GM13976 (cell line): ENCODE data around the gene RSPH10B2.
"Not testable (repeated sequence)": the region's sequence is repeated elsewhere in the genome, so short reads cannot be mapped to it uniquely, and the experiment has no call there.

ENCODE experiments used
- DNase-seq: peaks from one replicate; pipeline ENCODE4 v3.0.0; 2012; ENCODE audit warnings: low spot score
- in situ Hi-C: fragments of 300-500 bp; cut with MboI; formaldehyde crosslinking; loops from one replicate; pipeline ENCODE4 v1.12.0; 2022; ENCODE audit warnings: low sequenced_read_pairs, mixed read lengths, inconsistent platforms; ENCODE audit not compliant: unreplicated experiment
- TF ChIP-seq, protein P1 (sequence below): IDR thresholded peaks from 2 replicates; pipeline ENCODE4 v1.5.1; 2012; ENCODE audit warnings: borderline replicate concordance, mild to moderate bottlenecking; ENCODE audit not compliant: insufficient read depth; ENCODE audit errors: extremely low read depth, missing control alignments, control extremely low read depth

The RSPH10B2 gene

DNA sequence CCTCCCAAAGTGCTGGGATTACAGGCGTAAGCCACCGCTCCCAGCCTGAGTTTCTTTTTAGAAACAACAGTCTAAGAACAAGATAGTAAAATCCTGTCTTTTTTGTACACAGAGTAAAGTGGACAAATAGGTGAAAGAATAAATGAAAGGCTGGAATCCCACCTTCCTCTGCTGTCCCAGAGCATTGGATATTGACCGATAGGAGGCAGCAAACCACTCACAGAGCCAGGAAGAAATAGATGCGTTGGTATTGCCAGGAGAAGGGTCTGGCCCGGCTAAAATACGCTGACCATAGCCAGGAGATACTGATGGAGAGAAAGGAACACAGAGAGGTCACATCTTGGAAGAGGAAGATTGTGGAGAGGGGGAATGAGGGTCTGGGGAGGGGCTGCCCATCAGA, 35.8 kb upstream of the RSPH10B2 start:
- DNase-seq = no peak
- in situ Hi-C loops = no loop called here
- TF ChIP-seq, protein P1, sequence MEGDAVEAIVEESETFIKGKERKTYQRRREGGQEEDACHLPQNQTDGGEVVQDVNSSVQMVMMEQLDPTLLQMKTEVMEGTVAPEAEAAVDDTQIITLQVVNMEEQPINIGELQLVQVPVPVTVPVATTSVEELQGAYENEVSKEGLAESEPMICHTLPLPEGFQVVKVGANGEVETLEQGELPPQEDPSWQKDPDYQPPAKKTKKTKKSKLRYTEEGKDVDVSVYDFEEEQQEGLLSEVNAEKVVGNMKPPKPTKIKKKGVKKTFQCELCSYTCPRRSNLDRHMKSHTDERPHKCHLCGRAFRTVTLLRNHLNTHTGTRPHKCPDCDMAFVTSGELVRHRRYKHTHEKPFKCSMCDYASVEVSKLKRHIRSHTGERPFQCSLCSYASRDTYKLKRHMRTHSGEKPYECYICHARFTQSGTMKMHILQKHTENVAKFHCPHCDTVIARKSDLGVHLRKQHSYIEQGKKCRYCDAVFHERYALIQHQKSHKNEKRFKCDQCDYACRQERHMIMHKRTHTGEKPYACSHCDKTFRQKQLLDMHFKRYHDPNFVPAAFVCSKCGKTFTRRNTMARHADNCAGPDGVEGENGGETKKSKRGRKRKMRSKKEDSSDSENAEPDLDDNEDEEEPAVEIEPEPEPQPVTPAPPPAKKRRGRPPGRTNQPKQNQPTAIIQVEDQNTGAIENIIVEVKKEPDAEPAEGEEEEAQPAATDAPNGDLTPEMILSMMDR = peak; percentile 17

- in situ Hi-C loops = not testable (repeated sequence)
These were observed 29.6 kb upstream of the RSPH10B2 start for GRCh38 chr7:6724351-6724750.

GRCh38 chr7:6725003-6725402, 28.9 kb upstream of the RSPH10B2 start:
- DNase-seq = peak; percentile 80
- in situ Hi-C loops = no loop called here
- TF ChIP-seq, protein P1 = no peak

More at GRCh38 chr7:6724351-6724750, 29.6 kb upstream of the RSPH10B2 start:
- DNase-seq = not testable (repeated sequence)

DNA sequence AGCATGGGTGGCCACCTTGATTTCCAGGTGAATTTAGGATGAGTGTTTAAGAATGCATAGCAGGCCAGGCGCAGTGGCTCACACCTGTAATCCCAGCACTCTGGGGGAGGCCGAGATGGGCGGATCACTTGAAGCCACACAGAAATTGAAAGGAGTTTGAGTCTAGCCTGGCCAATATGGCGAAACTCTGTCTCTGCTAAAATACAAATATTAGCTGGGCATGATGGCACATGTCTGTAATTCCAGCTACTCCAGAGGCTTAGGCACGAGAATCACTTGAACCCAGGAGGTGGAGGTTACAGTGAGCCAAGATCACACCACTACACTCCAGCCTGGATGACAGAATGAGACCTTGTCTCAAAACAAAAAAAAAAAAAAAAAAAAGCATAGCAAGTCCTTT, 27.6 kb upstream of the RSPH10B2 start:
- in situ Hi-C loops = not testable (repeated sequence)

GRCh38 chr7:6727663-6728062, 26.2 kb upstream of the RSPH10B2 start:
- in situ Hi-C loops = no loop called here
- no peak for DNase-seq
- TF ChIP-seq, protein P1 = no peak

More for the DNA sequence above, 27.6 kb upstream of the RSPH10B2 start:
- DNase-seq = not testable (repeated sequence)

GRCh38 chr7:6728893-6729491, 24.9 kb upstream of the RSPH10B2 start:
- DNase-seq, in situ Hi-C loops: not testable (repeated sequence)

DNA sequence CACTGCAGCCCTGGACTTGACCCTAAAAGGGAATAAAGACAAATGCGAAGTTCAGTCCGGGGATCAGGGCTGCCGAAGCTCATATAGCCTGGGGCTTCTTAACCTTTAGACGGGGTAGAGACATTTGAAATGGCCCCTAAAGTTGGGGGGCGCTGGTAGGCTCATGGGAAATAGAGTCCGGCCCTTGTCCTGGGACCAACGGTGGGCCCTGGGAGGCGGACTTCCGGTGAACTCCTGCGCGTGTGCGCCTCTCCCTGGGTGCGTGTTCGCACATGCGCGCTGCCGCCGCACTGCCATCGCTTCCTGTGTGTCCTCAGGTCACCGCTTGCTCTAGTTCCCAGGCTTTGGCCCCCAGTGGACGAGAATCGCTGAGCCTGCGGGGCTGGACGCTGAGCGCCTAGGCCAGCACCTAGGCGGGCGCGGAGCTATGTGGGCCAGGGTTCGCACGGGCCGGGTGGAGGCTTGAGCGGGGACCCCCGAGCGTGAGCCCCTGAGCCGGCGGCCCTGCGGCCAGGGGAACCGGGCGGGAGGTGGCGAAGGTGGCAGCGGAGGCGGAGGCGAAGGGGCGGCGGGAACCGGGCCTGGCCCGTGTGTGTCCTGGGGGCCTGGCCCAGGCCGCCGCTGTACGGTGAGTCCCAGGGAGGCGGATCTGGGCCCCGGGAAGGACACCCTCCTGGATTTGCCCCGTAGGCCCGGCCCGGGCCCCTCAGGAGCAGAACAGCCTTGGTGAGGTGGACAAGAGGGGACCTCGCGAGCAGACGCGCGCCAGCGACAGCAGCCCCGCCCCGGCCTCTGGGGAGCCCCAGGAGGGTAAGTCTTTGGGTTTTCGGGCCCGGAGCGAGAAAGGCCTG, 24.2 kb upstream of the RSPH10B2 start:
- in situ Hi-C loops = no loop called here

DNA sequence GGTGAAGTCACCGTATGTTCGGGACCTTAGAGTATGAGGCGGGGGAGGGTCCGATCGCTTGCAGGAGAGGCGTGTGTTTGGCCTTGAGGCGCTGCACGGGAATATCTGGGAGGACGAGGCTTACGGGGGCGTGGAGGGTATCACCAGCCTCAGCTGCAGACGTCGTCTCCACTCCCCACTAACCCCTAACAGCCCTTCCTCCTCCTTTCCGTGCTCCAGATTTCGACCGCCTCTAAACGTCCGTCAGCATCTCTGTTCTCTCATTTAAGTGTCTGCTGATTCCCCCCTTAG, 23.6 kb upstream of the RSPH10B2 start:
- in situ Hi-C loops = no loop called here
- peak; percentile 38 for DNase-seq
- TF ChIP-seq, protein P1 = no peak

More for the DNA sequence above, 24.2 kb upstream of the RSPH10B2 start:
- peak; percentile 93 for DNase-seq
- TF ChIP-seq, protein P1 = no peak

DNA sequence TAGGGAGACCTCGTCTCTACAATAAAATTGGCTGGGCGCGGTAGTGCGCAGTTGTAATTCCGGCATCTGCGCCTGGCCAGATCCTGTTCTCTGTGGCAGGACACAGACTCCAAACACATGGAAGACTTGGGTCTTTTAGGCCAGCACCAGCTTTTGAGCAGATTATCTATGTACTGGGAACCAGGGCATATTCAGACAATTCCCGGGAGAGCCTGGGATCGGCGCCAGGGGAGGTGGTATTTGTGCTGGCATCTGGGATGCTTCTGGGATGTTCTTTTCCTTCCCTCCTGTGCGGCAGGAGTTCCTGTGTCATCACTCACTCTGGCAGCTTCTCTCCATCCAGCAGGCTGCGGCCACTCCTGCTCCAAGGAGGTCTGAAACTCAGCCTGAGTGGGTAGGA, 15.5 kb upstream of the RSPH10B2 start:
- in situ Hi-C loops, DNase-seq: not testable (repeated sequence)

GRCh38 chr7:6744410-6745100, 9.3 kb upstream of the RSPH10B2 start:
- in situ Hi-C loops, DNase-seq: not testable (repeated sequence)

DNA sequence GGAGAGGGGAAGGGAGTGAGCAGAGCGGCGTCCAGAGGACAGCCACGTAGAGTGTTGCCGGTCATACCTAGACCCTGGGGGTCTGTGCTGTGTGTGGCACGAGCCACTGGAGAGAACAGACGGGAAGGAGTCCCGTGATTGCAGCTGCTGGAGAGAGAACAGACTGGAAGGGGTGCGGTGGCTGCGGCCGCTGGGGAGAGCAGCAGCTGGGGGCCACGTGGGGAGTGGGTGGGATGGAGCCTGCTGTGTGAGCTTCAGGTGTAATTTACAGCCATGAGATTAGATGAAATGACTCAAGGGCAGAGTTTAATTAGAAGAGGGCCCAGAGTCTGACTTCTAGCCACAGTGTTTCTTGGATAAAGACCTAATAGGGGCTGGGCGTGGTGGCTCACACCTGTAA, 4.6 kb upstream of the RSPH10B2 start:
- in situ Hi-C loops, DNase-seq: not testable (repeated sequence)

GRCh38 chr7:6750173-6750572, 3.7 kb upstream of the RSPH10B2 start:
- not testable (repeated sequence) for DNase-seq

More at GRCh38 chr7:6750173-6750572, 3.7 kb upstream of the RSPH10B2 start:
- in situ Hi-C loops = not testable (repeated sequence)
